CD4-positive, alpha-beta T cell treated with Interleukin-2 at 100 ng/mL for 4 hours (primary cell): ENCODE results near the gene PIGT.
A peak's percentile ranks its signal among the peaks of the same experiment; 100 is the strongest.

ENCODE experiments used
- DNase-seq: peaks from one replicate; pipeline ENCODE4 v3.0.0-alpha.2; 2020; ENCODE audit warnings: low spot score

PIGT gene

DNA sequence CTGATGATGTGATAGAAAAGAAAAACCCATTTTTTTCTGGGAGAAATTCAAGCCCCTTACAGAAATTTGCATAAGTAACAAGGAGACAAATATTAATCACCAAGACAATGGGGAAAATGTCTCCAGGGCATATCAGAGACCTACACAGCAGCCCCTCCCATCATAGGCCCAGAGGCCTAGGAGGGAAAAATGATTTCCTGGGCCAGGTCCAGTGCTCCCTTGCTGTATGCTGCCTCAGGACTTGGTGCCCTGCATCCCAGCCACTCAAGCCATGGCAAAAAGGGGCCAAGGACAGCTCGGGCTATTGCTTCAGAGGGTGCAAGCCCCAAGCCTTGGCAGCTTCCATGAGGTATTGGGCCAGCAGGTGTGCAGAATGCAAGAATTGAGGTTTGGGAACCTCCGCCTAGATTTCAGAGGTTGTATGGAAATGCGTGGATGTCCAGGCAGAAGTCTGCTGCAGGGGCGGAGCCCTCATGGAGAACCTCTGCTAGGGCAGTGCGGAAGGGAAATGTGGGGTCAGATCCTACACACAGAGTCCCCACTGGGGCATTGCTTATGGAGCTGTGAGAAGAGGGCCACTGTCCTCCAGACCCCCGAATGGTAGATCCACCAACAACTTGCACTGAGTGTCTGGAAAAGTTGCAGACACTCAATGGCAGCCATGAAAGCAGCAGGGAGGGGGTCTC is 15.5 kb upstream of the PIGT start:
- no peak for DNase-seq

GRCh38 chr20:45402946-45403345 is 13.0 kb upstream of the PIGT start:
- no peak for DNase-seq

DNA sequence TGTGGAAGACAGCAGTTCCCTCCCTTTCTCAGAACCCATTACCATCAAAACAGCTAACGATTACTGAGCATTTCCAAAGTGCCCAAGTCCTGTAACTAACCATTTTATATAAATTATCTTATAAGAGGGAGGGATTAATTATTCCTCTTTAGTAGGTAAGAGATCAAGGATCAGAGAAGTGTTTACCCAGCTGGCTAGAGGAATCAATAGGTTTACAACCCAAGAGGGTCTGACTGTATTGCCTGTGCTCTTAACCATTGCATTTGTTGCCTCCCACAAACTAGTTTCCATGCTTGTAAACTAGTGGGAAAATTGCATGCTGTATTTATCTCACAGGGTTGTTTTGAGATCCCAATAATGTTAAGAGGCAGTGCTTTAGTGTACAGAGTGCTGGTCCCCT is 11.5 kb upstream of the PIGT start:
- no peak for DNase-seq

DNA sequence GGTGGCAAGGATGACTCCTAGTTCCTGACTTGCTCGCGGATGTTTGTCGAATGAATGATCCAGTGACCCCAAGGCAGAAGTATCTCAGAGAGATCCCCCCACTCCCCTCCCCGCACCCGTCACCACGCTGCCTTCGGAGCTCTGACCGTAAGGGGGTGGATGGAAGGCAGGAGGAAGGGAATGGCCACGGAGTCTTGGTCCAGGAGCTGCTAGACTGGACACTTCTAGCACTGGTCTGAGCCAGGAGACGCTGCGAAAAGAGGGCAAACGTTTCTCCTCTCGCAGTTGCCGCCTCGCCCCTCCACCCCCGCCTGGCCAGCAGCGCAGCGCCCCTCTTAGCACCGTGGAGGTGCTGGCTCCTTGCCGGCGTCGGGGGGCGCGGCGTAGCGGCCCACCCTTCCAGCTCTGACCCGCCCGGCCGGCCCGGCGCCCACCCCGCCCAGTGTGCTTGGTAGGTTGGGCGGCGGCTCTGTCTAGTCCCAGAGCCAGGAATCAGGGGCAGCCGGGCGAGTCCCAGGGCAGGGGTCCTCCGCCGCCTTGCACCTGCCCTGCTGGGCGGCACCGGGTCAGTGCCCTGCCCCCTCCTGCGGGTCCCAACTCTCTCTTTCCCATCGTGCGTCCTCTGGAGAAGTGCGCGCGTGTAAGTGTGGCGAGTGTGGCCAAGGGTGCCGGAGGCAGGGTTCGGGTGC is 10.2 kb upstream of the PIGT start:
- DNase-seq: no peak

DNA sequence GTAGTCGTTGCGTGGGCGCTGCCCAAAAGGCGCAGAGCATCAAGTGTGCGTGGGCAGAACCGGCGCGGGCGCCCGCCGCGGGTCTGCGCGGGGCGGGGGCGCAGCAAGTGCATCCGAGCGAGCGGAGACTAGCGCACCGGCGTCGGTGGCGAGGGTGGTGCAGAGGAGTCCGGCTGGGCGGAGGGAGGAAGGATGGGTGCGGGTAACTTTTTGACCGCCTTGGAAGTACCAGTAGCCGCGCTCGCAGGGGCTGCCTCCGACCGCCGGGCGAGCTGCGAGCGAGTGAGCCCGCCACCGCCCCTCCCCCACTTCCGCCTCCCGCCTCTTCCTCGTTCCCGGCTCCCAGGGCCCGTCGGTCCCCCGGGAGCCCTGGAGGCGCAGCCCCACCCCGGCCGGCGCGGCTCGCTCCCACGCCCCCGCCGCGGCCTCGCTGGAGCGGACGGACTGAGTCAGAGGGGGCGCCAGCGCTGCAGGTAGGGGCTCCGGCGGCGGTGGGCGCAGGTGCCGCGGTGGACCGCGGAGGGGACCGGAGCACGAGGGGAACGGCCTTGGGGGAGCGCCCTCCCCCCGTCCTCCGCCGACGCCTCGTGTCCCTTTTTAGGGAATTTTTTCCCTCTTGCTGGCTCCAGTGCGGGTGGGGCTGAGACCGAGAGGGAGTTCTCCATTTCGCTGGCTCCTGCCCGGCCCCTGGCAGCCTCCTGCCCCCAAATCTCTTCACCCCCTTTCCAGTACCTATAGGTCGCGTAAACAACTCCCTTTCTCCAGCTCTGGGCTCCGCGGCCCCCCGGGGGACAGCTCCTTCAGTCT is 9.5 kb upstream of the PIGT start:
- peak; percentile 21 for DNase-seq

- DNase-seq: no peak
Measured at GRCh38 chr20:45407067-45407745, 8.7 kb upstream of the PIGT start.

GRCh38 chr20:45407783-45408645 is 7.9 kb upstream of the PIGT start, which contains the start of gene DBNDD2:
Gene DBNDD2 (plus strand): TSS chr20:45408289. CDS start chr20:45408468, 179 bp downstream.
- DNase-seq: no peak

- DNase-seq: no peak
Measured at GRCh38 chr20:45408646-45409213, 7.2 kb upstream of the PIGT start.

GRCh38 chr20:45409521-45410272 is 6.2 kb upstream of the PIGT start:
- no peak for DNase-seq

DNA sequence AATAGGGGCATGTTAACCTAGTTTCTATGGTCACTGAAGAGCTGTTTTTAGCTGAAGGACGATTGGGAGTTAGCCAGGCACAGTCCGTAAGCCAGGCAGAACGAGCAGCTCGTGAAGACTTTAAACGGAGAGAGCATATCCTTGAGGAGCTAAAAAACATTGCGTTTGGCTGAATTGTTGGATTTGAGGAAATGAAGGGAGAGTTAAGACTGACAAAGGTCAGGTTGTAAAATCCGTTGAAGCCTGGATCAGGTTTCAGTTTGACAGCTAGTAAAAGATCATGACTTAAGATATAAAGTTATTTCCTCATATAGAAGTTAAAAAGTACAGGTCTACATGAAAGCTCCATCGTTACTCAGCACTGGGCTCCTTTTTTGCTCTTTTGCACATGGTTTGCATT is 5.1 kb upstream of the PIGT start:
- DNase-seq: no peak

GRCh38 chr20:45412653-45413052 is 3.3 kb upstream of the PIGT start:
- DNase-seq: no peak

DNA sequence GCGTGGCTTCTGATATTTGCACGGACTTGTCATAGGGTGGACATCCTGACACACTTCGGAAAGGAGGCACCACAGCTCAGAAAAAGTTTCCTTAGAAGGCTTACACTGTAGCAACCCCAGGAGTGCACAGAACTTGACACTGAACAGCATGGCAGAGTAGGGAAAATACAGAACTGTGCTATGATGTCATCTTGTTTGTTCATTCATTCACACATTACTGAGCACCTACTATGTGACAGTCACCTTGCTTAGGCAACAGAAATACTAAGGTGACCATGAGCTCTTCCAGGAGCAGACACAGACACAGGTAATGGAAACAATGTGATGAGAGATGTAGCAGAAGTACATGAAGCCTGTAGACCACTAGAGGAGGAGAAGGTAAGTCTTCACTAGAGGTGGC is 2.5 kb upstream of the PIGT start:
- no peak for DNase-seq

DNA sequence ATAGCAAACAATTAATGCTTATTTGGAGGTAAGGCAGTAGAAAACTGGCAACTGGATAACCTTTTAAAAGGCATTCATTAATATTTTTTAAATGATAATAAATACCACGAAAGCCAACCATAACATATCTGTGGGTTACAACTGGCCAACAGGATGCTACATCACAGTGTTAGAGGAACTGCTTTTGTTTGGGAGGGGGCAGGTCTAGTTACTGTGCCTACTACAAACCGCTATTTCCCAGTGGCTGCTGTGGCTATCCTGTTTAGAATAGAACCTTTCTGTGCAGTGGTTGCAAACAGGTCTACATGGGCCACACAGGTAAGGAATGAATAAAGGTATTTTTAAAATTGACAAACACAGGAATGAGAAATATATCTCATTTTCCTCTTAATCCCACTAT is 976 bp downstream of the PIGT start:
- DNase-seq: no peak

DNA sequence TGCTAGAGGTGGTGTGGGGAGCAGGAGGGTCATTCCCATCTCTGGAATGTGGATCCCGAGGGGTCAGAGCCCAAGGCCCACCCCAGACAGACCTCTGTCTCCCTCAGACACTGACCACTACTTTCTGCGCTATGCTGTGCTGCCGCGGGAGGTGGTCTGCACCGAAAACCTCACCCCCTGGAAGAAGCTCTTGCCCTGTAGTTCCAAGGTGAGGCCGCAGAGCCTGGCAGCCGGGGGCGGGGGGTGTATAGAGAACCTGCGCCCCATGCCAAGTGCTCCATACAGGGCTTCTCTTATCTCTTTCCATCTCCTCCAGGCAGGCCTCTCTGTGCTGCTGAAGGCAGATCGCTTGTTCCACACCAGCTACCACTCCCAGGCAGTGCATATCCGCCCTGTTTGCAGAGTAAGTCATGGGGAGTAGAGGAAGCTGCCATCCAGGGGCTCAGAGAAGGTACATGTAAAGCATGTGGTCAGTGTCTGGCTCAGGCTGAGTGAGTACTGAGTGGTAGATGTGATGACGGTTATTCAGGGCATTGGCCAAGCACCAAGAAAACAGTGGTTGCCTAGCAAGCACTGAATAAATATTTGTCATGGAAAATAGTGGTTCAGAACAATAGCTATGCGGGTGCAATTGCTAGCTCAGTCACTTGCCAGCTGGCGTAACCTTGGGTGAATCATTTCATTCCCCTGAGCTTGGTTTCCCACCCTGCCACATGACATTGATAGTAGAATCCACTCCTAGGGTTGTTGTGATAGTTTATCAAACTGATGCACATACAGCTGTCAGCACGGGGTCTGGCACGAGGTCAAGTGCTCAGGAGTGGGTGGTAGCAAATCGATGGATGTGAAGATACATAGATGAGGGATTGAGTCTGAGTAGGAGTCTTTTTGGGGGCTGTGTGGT is 3.5 kb downstream of the PIGT start:
- DNase-seq: no peak

GRCh38 chr20:45420125-45420524 is 4.2 kb downstream of the PIGT start:
- no peak for DNase-seq

DNA sequence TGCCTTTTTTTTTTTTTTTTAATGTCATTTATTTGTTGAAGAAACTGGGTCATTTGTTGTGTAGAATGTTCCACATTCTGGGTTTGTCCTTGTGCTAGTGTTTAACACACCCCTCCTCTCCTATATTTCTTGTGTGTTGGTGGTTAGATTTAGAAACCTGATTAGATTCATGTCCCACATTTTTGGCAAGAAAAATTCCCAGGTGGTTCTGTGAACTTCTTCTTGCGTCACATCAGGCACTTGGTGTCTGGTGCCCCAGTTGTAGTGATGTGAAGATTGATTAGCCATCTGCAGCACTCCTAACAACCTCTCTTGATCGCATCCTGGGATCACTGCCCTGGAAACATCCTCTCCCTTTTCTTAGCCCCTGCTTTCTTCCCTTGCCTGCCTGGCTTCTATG is 7.8 kb downstream of the PIGT start:
- no peak for DNase-seq

- DNase-seq: no peak
Measured at GRCh38 chr20:45425561-45425960, 9.6 kb downstream of the PIGT start.

DNA sequence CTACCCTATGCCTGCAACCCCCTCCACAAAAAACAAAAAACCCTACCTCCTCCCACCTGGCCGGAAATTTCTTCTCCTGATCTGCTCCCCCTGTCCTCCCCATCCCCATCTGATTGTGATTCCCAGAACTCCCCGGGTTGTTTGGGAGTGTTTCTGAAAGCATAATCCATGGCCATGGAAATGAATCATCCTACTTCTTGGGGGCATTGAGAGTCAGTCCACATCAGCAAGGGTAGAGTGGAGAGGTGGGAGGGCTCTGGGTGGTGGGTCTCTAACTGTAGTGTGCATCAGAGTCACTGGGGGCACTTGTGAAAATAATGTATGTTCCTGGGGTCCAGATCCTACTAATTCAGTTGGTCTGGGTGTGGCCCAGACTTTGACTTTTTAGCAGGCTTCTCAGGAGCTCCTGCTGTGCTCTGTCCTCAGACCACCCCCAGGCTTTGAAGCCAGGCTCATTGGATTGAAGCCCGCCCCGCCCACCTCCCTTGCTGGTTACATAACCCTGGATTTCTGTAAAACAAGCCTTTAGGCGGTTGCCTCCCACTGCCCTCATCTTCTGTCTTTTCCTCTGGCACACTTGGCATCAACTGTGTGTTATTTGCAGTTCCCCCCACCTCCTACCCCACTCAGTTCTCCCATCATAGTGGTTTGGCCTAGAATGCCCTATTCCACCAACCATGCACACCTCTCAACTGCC is 10.5 kb downstream of the PIGT start:
- no peak for DNase-seq
